IPS DF 4.7 (cell line): ENCODE data around the gene SELENOO.

Source experiments
- DNase-seq: peaks from one replicate; pipeline ENCODE4 v3.0.0-alpha.2; 2013; ENCODE audit warnings: low spot score; ENCODE audit errors: extremely low read depth

SELENOO gene

GRCh38 chr22:50216055-50216683 lies 15.4 kb downstream of the SELENOO start:
- DNase-seq: no peak

GRCh38 chr22:50216684-50217520 lies 16.1 kb downstream of the SELENOO start:
- DNase-seq: no peak

GRCh38 chr22:50217543-50218152 lies 16.8 kb downstream of the SELENOO start:
- DNase-seq: no peak

GRCh38 chr22:50218153-50218995 lies 17.6 kb downstream of the SELENOO start:
- DNase-seq: no peak

- DNase-seq: no peak
These were observed 18.4 kb downstream of the SELENOO start for GRCh38 chr22:50218996-50219727.

GRCh38 chr22:50219800-50220602 lies 19.2 kb downstream of the SELENOO start:
- no peak for DNase-seq

- DNase-seq: no peak
These were observed 20.0 kb downstream of the SELENOO start for GRCh38 chr22:50220603-50221409.

- no peak for DNase-seq
These were observed 20.8 kb downstream of the SELENOO start for GRCh38 chr22:50221410-50222300.

- DNase-seq: no peak
These were observed 21.7 kb downstream of the SELENOO start for GRCh38 chr22:50222508-50222907.

- DNase-seq: no peak
These were observed 23.3 kb downstream of the SELENOO start for GRCh38 chr22:50224071-50224470.

GRCh38 chr22:50225200-50225969 lies 24.6 kb downstream of the SELENOO start:
- DNase-seq: no peak

GRCh38 chr22:50226063-50226874 lies 25.5 kb downstream of the SELENOO start:
- no peak for DNase-seq

- no peak for DNase-seq
These were observed 26.0 kb downstream of the SELENOO start for GRCh38 chr22:50226875-50227165.

- no peak for DNase-seq
These were observed 26.9 kb downstream of the SELENOO start for GRCh38 chr22:50227579-50228215.

GRCh38 chr22:50228366-50228765 lies 27.6 kb downstream of the SELENOO start:
- DNase-seq: no peak

GRCh38 chr22:50229370-50229769 lies 28.6 kb downstream of the SELENOO start:
- no peak for DNase-seq
